ENCODE data around the gene ANKRD23. TPM values are rescaled to one million over a fixed set of nuclear protein-coding genes. Genes with fewer than 3 reads are reported as not detected.
A peak's percentile ranks its signal among the peaks of the same experiment; 100 is the strongest.

The ANKRD23 gene
- total and polyA plus RNA-seq, 2 of the 13 experiments (the other 11 are each of a cell fraction or from before 2014, with no cell fraction given), result 1.5 to 1.6 TPM

DNA sequence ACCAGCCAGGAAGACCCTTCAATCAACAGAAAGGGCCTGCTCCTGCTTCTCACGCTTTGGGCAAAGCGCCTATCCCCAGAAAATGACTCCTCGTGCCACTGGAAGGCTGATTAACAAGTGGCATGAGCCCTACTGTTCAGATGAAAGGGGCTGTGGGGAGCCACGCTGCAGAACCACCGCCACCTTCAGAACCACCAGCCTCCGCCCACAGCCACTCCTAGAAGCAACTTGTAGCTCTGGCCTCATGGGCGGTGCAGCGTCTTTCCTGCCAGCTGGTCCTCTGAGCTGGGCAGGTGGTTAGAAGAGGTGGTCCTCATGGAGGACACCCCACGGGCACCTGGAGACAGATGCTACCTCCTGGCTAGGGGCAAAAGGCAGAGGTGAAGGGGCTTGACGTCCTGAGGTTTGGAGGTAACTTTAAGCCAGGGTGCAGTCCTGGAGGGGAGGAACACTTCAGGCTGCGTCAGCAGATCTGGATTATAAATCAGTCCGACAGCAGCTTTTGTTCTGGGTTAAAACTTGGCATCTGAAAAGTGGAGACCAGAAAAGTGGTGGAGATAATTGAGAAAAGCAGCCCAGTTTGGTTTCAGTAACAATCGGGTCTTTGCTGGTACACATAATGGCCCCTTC is 26.9 kb upstream of the ANKRD23 start (continued):
- TF ChIP-seq KDM2A (CRISPR knock-in tag; IDR thresholded peaks at IDR 0.05; ENCODE audit: borderline replicate concordance, low read depth) (no peak; the same call in 1 of the 2 replicates), MED13 (CRISPR knock-in tag; IDR thresholded peaks at IDR 0.05) (no peak), MIXL1 (CRISPR knock-in tag; IDR thresholded peaks at IDR 0.05) (no peak), EP300 (IDR thresholded peaks at IDR 0.05; ENCODE audit: low read depth in 2 of 2, low read length in 2 of 2) (no peak), EP300 (CRISPR knock-in tag; IDR thresholded peaks at IDR 0.05; ENCODE audit: borderline replicate concordance) (peak; percentile 41; the same call in 1 of the 2 replicates), ZNF44 (CRISPR knock-in tag; IDR thresholded peaks at IDR 0.05) (no peak), ZNF703 (CRISPR knock-in tag; IDR thresholded peaks at IDR 0.05; ENCODE audit: borderline replicate concordance) (no peak), HIVEP1 (CRISPR knock-in tag; IDR thresholded peaks at IDR 0.05) (peak; percentile 63; the same call in 1 of the 2 replicates), NR2F1 (CRISPR knock-in tag; IDR thresholded peaks at IDR 0.05) (no peak), CENPT (CRISPR knock-in tag; IDR thresholded peaks at IDR 0.05; ENCODE audit: low read depth) (no peak), MAFF (IDR thresholded peaks at IDR 0.05; ENCODE audit: low read depth, low read length) (peak; percentile 62; the same call in 1 of the 2 replicates), KLF9 (CRISPR knock-in tag; IDR thresholded peaks at IDR 0.05; ENCODE audit: low read depth) (no peak), SAP130 (CRISPR knock-in tag; IDR thresholded peaks at IDR 0.05; ENCODE audit: low read depth) (peak; percentile 35; the same call in 1 of the 2 replicates), GABPB1 (CRISPR knock-in tag; IDR thresholded peaks at IDR 0.05) (no peak), ZNF337 (CRISPR knock-in tag; IDR thresholded peaks at IDR 0.05; ENCODE audit: borderline replicate concordance, low read depth) (no peak), TCF7L2 (IDR thresholded peaks at IDR 0.05; ENCODE audit: low read depth, low read length) (no peak), ZNF333 (CRISPR knock-in tag; IDR thresholded peaks at IDR 0.05; ENCODE audit: borderline replicate concordance) (no peak), SIX4 (CRISPR knock-in tag; IDR thresholded peaks at IDR 0.05) (no peak)
- TF ChIP-seq, protein P1, sequence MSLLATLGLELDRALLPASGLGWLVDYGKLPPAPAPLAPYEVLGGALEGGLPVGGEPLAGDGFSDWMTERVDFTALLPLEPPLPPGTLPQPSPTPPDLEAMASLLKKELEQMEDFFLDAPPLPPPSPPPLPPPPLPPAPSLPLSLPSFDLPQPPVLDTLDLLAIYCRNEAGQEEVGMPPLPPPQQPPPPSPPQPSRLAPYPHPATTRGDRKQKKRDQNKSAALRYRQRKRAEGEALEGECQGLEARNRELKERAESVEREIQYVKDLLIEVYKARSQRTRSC (CRISPR knock-in tag; IDR thresholded peaks at IDR 0.05; ENCODE audit: low read depth), result no peak
- TF ChIP-seq, protein P2, sequence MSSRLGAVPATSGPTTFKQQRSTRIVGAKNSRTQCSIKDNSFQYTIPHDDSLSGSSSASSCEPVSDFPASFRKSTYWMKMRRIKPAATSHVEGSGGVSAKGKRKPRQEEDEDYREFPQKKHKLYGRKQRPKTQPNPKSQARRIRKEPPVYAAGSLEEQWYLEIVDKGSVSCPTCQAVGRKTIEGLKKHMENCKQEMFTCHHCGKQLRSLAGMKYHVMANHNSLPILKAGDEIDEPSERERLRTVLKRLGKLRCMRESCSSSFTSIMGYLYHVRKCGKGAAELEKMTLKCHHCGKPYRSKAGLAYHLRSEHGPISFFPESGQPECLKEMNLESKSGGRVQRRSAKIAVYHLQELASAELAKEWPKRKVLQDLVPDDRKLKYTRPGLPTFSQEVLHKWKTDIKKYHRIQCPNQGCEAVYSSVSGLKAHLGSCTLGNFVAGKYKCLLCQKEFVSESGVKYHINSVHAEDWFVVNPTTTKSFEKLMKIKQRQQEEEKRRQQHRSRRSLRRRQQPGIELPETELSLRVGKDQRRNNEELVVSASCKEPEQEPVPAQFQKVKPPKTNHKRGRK (CRISPR knock-in tag; IDR thresholded peaks at IDR 0.05), result no peak
- TF ChIP-seq, protein P3, sequence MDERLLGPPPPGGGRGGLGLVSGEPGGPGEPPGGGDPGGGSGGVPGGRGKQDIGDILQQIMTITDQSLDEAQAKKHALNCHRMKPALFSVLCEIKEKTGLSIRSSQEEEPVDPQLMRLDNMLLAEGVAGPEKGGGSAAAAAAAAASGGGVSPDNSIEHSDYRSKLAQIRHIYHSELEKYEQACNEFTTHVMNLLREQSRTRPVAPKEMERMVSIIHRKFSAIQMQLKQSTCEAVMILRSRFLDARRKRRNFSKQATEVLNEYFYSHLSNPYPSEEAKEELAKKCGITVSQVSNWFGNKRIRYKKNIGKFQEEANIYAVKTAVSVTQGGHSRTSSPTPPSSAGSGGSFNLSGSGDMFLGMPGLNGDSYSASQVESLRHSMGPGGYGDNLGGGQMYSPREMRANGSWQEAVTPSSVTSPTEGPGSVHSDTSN (CRISPR knock-in tag; IDR thresholded peaks at IDR 0.05), result no peak
- TF ChIP-seq, protein P4, sequence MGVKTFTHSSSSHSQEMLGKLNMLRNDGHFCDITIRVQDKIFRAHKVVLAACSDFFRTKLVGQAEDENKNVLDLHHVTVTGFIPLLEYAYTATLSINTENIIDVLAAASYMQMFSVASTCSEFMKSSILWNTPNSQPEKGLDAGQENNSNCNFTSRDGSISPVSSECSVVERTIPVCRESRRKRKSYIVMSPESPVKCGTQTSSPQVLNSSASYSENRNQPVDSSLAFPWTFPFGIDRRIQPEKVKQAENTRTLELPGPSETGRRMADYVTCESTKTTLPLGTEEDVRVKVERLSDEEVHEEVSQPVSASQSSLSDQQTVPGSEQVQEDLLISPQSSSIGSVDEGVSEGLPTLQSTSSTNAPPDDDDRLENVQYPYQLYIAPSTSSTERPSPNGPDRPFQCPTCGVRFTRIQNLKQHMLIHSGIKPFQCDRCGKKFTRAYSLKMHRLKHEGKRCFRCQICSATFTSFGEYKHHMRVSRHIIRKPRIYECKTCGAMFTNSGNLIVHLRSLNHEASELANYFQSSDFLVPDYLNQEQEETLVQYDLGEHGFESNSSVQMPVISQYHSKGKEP (CRISPR knock-in tag; IDR thresholded peaks at IDR 0.05), result 0 out of 2 replicates have a peak, but pooled peaks have one; percentile 5
- TF ChIP-seq, protein P5, sequence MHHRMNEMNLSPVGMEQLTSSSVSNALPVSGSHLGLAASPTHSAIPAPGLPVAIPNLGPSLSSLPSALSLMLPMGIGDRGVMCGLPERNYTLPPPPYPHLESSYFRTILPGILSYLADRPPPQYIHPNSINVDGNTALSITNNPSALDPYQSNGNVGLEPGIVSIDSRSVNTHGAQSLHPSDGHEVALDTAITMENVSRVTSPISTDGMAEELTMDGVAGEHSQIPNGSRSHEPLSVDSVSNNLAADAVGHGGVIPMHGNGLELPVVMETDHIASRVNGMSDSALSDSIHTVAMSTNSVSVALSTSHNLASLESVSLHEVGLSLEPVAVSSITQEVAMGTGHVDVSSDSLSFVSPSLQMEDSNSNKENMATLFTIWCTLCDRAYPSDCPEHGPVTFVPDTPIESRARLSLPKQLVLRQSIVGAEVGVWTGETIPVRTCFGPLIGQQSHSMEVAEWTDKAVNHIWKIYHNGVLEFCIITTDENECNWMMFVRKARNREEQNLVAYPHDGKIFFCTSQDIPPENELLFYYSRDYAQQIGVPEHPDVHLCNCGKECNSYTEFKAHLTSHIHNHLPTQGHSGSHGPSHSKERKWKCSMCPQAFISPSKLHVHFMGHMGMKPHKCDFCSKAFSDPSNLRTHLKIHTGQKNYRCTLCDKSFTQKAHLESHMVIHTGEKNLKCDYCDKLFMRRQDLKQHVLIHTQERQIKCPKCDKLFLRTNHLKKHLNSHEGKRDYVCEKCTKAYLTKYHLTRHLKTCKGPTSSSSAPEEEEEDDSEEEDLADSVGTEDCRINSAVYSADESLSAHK (CRISPR knock-in tag; IDR thresholded peaks at IDR 0.05; ENCODE audit: borderline replicate concordance), result no peak

Measured in HepG2 (cell line).